GM12878 (cell line): ENCODE data around the gene XAB2. TPM values are rescaled to one million over a fixed set of nuclear protein-coding genes. Genes with fewer than 3 reads are reported as not detected.

Experiments used
- ATAC-seq: fragments of 200-7000 bp; cut with Tn5 transposase; 3 replicates; pipeline ENCODE4 v1.9.1; 2020; ENCODE audit warnings: mild to moderate bottlenecking, moderate library complexity
- BruUV-seq: library from RNA; stranded (reverse); fragments of 400-500 nt; replicated peaks from 2 replicates; lab custom pipeline; 2021; lab: Mats Ljungman, UMichigan
- CTCF ChIA-PET: fragments of 300-600 bp; sonication (Branson Sonifier 250); formaldehyde crosslinking; extraction: SDS; loops from one replicate; lab custom pipeline; 2021; ENCODE audit warnings: inconsistent platforms; lab: Yijun Ruan, JAX
- POLR2A ChIA-PET: fragments of 350-600 bp; formaldehyde crosslinking; extraction: SDS; loops from one replicate; lab custom pipeline; 2021; ENCODE audit warnings: inconsistent platforms; lab: Charles Lee
- RAD21 ChIA-PET: fragments of 300-600 bp; sonication (Branson Sonifier 250); formaldehyde crosslinking; loops from one replicate; lab custom pipeline; 2023; ENCODE audit warnings: antibody characterized with exemption; ENCODE audit not compliant: unreplicated experiment; lab: Charles Lee
- SMC1A ChIA-PET: fragments of 300-600 bp; sonication (Branson Sonifier 250); formaldehyde crosslinking; loops from one replicate; lab custom pipeline; 2023; ENCODE audit not compliant: unreplicated experiment, uncharacterized antibody; lab: Charles Lee
- DNase-seq: peaks from one replicate; pipeline ENCODE4 v3.0.0-alpha.2; 2011; ENCODE audit warnings: low read depth, low spot score
- FAIRE-seq: peaks from 3 replicates; lab custom pipeline; 2011; peaks lifted over from hg19 to GRCh38; lab: Jason Lieb, UNC
- H2AFZ ChIP-seq: 2 replicates; pipeline ENCODE4 v1.6.0; 2011; ENCODE audit warnings: low read depth, low read length, control low read depth; ENCODE audit not compliant: control insufficient read depth
- H3K27ac ChIP-seq: 2 replicates; pipeline ENCODE4 v1.5.1; 2011; ENCODE audit warnings: control low read depth; ENCODE audit not compliant: control insufficient read depth, insufficient read depth
- H3K27me3 ChIP-seq, 2 experiments: replicated peaks in 1 of 2; 2 replicates each; pipeline versions ENCODE4 v1.6.0 to v1.6.1; 2011; ENCODE audit warnings: low read length in 1 of 2; ENCODE audit not compliant: control insufficient read depth in 2 of 2, insufficient read depth in 2 of 2
- H3K36me3 ChIP-seq, 2 experiments: 2 replicates each; pipeline ENCODE4 v1.5.1; 2011; ENCODE audit warnings: low read length in 1 of 2; ENCODE audit not compliant: control insufficient read depth in 2 of 2, insufficient read depth in 2 of 2
- H3K4me1 ChIP-seq: 2 replicates; pipeline ENCODE4 v1.6.1; 2011; ENCODE audit warnings: mild to moderate bottlenecking, low read length, moderate library complexity, mixed read lengths; ENCODE audit not compliant: control insufficient read depth, insufficient read depth
- H3K4me2 ChIP-seq: 2 replicates; pipeline ENCODE4 v1.6.0; 2011; ENCODE audit warnings: control low read depth; ENCODE audit not compliant: control insufficient read depth, insufficient read depth
- H3K4me3 ChIP-seq: fragments of 200-600 bp; sonication (generic); 2 replicates; pipeline ENCODE4 v1.5.1; 2016
- H3K79me2 ChIP-seq: 2 replicates; pipeline ENCODE4 v1.6.0; 2011; ENCODE audit warnings: low read length; ENCODE audit not compliant: control insufficient read depth, insufficient read depth
- H3K9ac ChIP-seq: 2 replicates; pipeline ENCODE4 v1.8.0; 2011; ENCODE audit warnings: low read length, control low read depth, mixed read lengths; ENCODE audit not compliant: control insufficient read depth, insufficient read depth
- H3K9me3 ChIP-seq: replicated peaks from 3 replicates; pipeline ENCODE4 v1.5.1; 2011; ENCODE audit warnings: mild to moderate bottlenecking, low read length; ENCODE audit not compliant: control insufficient read depth, insufficient read depth
- H4K20me1 ChIP-seq: 2 replicates; pipeline ENCODE4 v1.6.0; 2011; ENCODE audit not compliant: control insufficient read depth, insufficient read depth
- CBX3 ChIP-seq: fragments of 200-600 bp; sonication (generic); IDR thresholded peaks from 2 replicates; pipeline ENCODE4 v1.6.1; 2016; ENCODE audit warnings: low read depth, borderline replicate concordance
- CREB1 ChIP-seq: IDR thresholded peaks from 2 replicates; pipeline ENCODE4 v1.6.1; 2012; ENCODE audit warnings: low read depth, mild to moderate bottlenecking, inconsistent platforms
- DPF2 ChIP-seq: fragments of 450-650 bp; IDR thresholded peaks from 2 replicates; pipeline ENCODE4 v1.6.1; 2017; ENCODE audit warnings: mild to moderate bottlenecking
- FOXM1 ChIP-seq: IDR thresholded peaks from 2 replicates; pipeline ENCODE4 v1.6.1; 2012; ENCODE audit warnings: low read depth, mild to moderate bottlenecking, inconsistent platforms, low read length, moderate library complexity
- HSF1 ChIP-seq: fragments of 150-350 bp; IDR thresholded peaks from 2 replicates; pipeline ENCODE4 v1.6.1; 2014; ENCODE audit warnings: mild to moderate bottlenecking, low read depth, low read length
- MYB ChIP-seq: fragments of 150-350 bp; IDR thresholded peaks from 2 replicates; pipeline ENCODE4 v1.6.1; 2014; ENCODE audit warnings: mild to moderate bottlenecking, low read depth, low read length, borderline replicate concordance
- PKNOX1 ChIP-seq: fragments of 450-650 bp; IDR thresholded peaks from 2 replicates; pipeline ENCODE4 v1.6.1; 2016; ENCODE audit warnings: mild to moderate bottlenecking
- TCF12 ChIP-seq: IDR thresholded peaks from 2 replicates; pipeline ENCODE4 v1.6.1; 2011; ENCODE audit warnings: low read depth, mild to moderate bottlenecking, low read length
- WGBS: methylation state at CpG from one replicate; pipeline ENCODE4 v1.1.6; 2016; ENCODE audit warnings: low lambda C conversion rate; ENCODE audit not compliant: insufficient replicate concordance, insufficient coverage; ENCODE audit errors: missing lambda C conversion rate; 5-methylcytosine and 5-hydroxymethylcytosine counted together
- in situ Hi-C: fragments of 300-500 bp; cut with MboI; formaldehyde crosslinking; loops from 9 replicates; pipeline ENCODE4 v1.14.3; 2018; ENCODE audit warnings: mixed read lengths
- intact Hi-C: fragments of 100-400 bp; cut with micrococcal nuclease; formaldehyde crosslinking; loops from one replicate; pipeline ENCODE4 v1.14.2; 2022; ENCODE audit not compliant: unreplicated experiment
- microRNA-seq: library from miRNA; unstranded; fragments of <30 nt; microRNA quantifications from one replicate; pipeline ENCODE4, GENCODE V29; 2018
- polyA plus RNA-seq, 11 experiments: library from polyadenylated mRNA; depleted of rRNA in 4 of 11; unstranded in 6 of 11; stranded (reverse) in 5 of 11; fragments of >200 nt; fragmentation: Nextera tagmentation in 4 of 11; fragmentation: Illumina TruSeq in 1 of 11; extraction: Ambion mirVana in 4 of 11; extraction: Trizol in 1 of 11; gene quantifications; 1 replicate in 1 of 11; 2 replicates in 10 of 11; pipeline versions ENCODE4 v1.2.1 to v1.2.3, GENCODE V29; 2011 to 2016; ENCODE audit warnings: inconsistent platforms in 2 of 11, missing spikeins in 2 of 11, low read depth in 1 of 11
- small RNA-seq: library from RNA; depleted of rRNA; stranded (forward); fragments of <200 nt; gene quantifications from one replicate; pipeline ENCODE3, GENCODE V24; 2014
- total RNA-seq, 4 experiments: library from RNA; depleted of rRNA in 3 of 4; stranded (reverse); fragments of >200 nt in 3 of 4; fragmentation: Illumina TruSeq in 1 of 4; extraction: Trizol in 1 of 4; gene quantifications; 2 replicates each; pipeline versions ENCODE4 v1.2.1 to v1.2.3, GENCODE V29; 2013 to 2021

Gene XAB2
- total and polyA plus RNA-seq, 10 of the 15 experiments (the other 5 are each of a cell fraction or from before 2014, with no cell fraction given): 0.34 to 45.1 (median 18.8) TPM

GRCh38 chr19:7570761-7571160, 58.6 kb downstream of the XAB2 start:
- CTCF ChIA-PET: no interaction called here
- POLR2A ChIA-PET: no interaction called here
- BruUV-seq: no TSS peak

More at GRCh38 chr19:7570761-7571160, 58.6 kb downstream of the XAB2 start:
- no peak for DNase-seq
- FAIRE-seq: no peak
- Histone ChIP-seq H3K9me3 (no peaks in the 10 kb centered on the region), H3K4me2 (no peak overlapping the region), H3K9ac (no peak overlapping the region), H4K20me1 (no peaks in the 10 kb centered on the region), H3K36me3 (no peaks in the 10 kb centered on the region), H3K4me1 (no peaks in the 10 kb centered on the region), H3K79me2 (no peaks in the 10 kb centered on the region), H3K27me3 (no peaks in the 10 kb centered on the region), H3K27ac (no peak overlapping the region), H2AFZ (no peak overlapping the region), H3K4me3 (no peak overlapping the region)
- ChIA-PET RAD21 (interaction anchor here (0.7 kb wide), 1 partner anchor 124 kb away, joined by 3 read pairs; no protein-coding TSS in a partner anchor), SMC1A (interaction anchor here (1.0 kb wide), 1 partner anchor 229 kb away, joined by 4 read pairs; no protein-coding TSS in a partner anchor)
- no peak for TF ChIP-seq DPF2
- TF ChIP-seq CREB1: no peak
- TF ChIP-seq HSF1: no peak
- TF ChIP-seq CBX3: no peak
- no peak for TF ChIP-seq MYB
- TF ChIP-seq PKNOX1: no peak
- TF ChIP-seq FOXM1: no peak
- no peak for TF ChIP-seq TCF12
- ATAC-seq: no peak
- in situ Hi-C loops: no loop called here
- WGBS: 62% methylated on average over 5 of the region's 5 CpGs
- intact Hi-C loops: no loop called here

Small RNAs within 50 kb of the gene (microRNA-seq; reads per million reads assigned to microRNA genes)
- not detected for gene MIR6792

Small RNAs within 50 kb of the gene (small RNA-seq; reads per million reads assigned to genes)
- not detected for gene MIR6792

Other genes with a start within 250 kb of the XAB2 start
Only the 7 nearest of the 17 such genes appear.
- gene CAMSAP3, start 33.7 kb downstream of the XAB2 start, total RNA-seq (2014; rRNA removed): 1.1 and 1.9 TPM in 2 replicates
- gene CAMSAP3, start 33.7 kb downstream of the XAB2 start, total RNA-seq (2014; rRNA removed; fragmentation: Illumina TruSeq; extraction: Trizol): 0.64 and 0.72 TPM in 2 replicates
- gene CAMSAP3, start 33.7 kb downstream of the XAB2 start, total RNA-seq (2021): 5.6 and 6.3 TPM in 2 replicates
- gene CAMSAP3, start 33.7 kb downstream of the XAB2 start, polyA plus RNA-seq (2011; rRNA removed): 0.23 and 0.72 TPM in 2 replicates
- gene CAMSAP3, start 33.7 kb downstream of the XAB2 start, polyA plus RNA-seq (2014; fragmentation: Illumina TruSeq; extraction: Trizol): 0.75 and 3.3 TPM in 2 replicates
- gene CAMSAP3, start 33.7 kb downstream of the XAB2 start, polyA plus RNA-seq (2014; fragmentation: Nextera tagmentation; extraction: Ambion mirVana): under 1 TPM; 0.03 to 0.22 TPM
- gene CAMSAP3, start 33.7 kb downstream of the XAB2 start, polyA plus RNA-seq (2014; rRNA removed): 1.9 and 3.9 TPM in 2 replicates
- under 1 TPM; 0.37 to 0.47 TPM for gene CAMSAP3, start 33.7 kb downstream of the XAB2 start, polyA plus RNA-seq (2016; fragmentation: Nextera tagmentation; extraction: Ambion mirVana)
- 47.0 and 60.8 TPM in 2 replicates for gene PET100, start 248 bp upstream of the XAB2 start, total RNA-seq (2014; rRNA removed)
- 90.7 and 92.9 TPM in 2 replicates for gene PET100, start 248 bp upstream of the XAB2 start, total RNA-seq (2014; rRNA removed; fragmentation: Illumina TruSeq; extraction: Trizol)
- 156 and 159 TPM in 2 replicates for gene PET100, start 248 bp upstream of the XAB2 start, total RNA-seq (2021)
- gene PET100, start 248 bp upstream of the XAB2 start, polyA plus RNA-seq (2011; rRNA removed): 73.8 and 108 TPM in 2 replicates
- 47.3 and 85.6 TPM in 2 replicates for gene PET100, start 248 bp upstream of the XAB2 start, polyA plus RNA-seq (2014; fragmentation: Illumina TruSeq; extraction: Trizol)
- 100 to 1,000 TPM; 353 to 462 TPM for gene PET100, start 248 bp upstream of the XAB2 start, polyA plus RNA-seq (2014; fragmentation: Nextera tagmentation; extraction: Ambion mirVana)
- gene PET100, start 248 bp upstream of the XAB2 start, polyA plus RNA-seq (2014; rRNA removed): 66.0 and 79.5 TPM in 2 replicates
- gene PET100, start 248 bp upstream of the XAB2 start, polyA plus RNA-seq (2016; fragmentation: Nextera tagmentation; extraction: Ambion mirVana): 100 to 1,000 TPM; 332 to 386 TPM
- not detected in 2 replicates for gene PCP2, start 4.2 kb upstream of the XAB2 start, total RNA-seq (2014; rRNA removed)
- gene PCP2, start 4.2 kb upstream of the XAB2 start, total RNA-seq (2014; rRNA removed; fragmentation: Illumina TruSeq; extraction: Trizol): 0.31 TPM in 1 of 2 replicates, not detected in the other
- gene PCP2, start 4.2 kb upstream of the XAB2 start, total RNA-seq (2021): 0.27 and 0.62 TPM in 2 replicates
- 0.19 TPM in 1 of 2 replicates, not detected in the other for gene PCP2, start 4.2 kb upstream of the XAB2 start, polyA plus RNA-seq (2011; rRNA removed)
- gene PCP2, start 4.2 kb upstream of the XAB2 start, polyA plus RNA-seq (2014; fragmentation: Illumina TruSeq; extraction: Trizol): 0.10 TPM in 1 of 2 replicates, not detected in the other
- not detected for gene PCP2, start 4.2 kb upstream of the XAB2 start, polyA plus RNA-seq (2014; fragmentation: Nextera tagmentation; extraction: Ambion mirVana)
- 0.15 and 0.31 TPM in 2 replicates for gene PCP2, start 4.2 kb upstream of the XAB2 start, polyA plus RNA-seq (2014; rRNA removed)
- not detected for gene PCP2, start 4.2 kb upstream of the XAB2 start, polyA plus RNA-seq (2016; fragmentation: Nextera tagmentation; extraction: Ambion mirVana)
- gene STXBP2, start 7.6 kb upstream of the XAB2 start, total RNA-seq (2014; rRNA removed): 38.9 and 48.5 TPM in 2 replicates
- 27.2 and 27.4 TPM in 2 replicates for gene STXBP2, start 7.6 kb upstream of the XAB2 start, total RNA-seq (2014; rRNA removed; fragmentation: Illumina TruSeq; extraction: Trizol)
- gene STXBP2, start 7.6 kb upstream of the XAB2 start, total RNA-seq (2021): 106 and 111 TPM in 2 replicates
- gene STXBP2, start 7.6 kb upstream of the XAB2 start, polyA plus RNA-seq (2011; rRNA removed): 52.5 and 74.3 TPM in 2 replicates
- gene STXBP2, start 7.6 kb upstream of the XAB2 start, polyA plus RNA-seq (2014; fragmentation: Illumina TruSeq; extraction: Trizol): 23.3 and 43.9 TPM in 2 replicates
- gene STXBP2, start 7.6 kb upstream of the XAB2 start, polyA plus RNA-seq (2014; fragmentation: Nextera tagmentation; extraction: Ambion mirVana): 10 to 100 TPM in 1 of 2 experiments, 1 to 10 TPM in 1; 2.6 to 11.9 TPM
- 103 and 119 TPM in 2 replicates for gene STXBP2, start 7.6 kb upstream of the XAB2 start, polyA plus RNA-seq (2014; rRNA removed)
- 10 to 100 TPM; 95.3 to 96.5 TPM for gene STXBP2, start 7.6 kb upstream of the XAB2 start, polyA plus RNA-seq (2016; fragmentation: Nextera tagmentation; extraction: Ambion mirVana)
- gene RETN, start 39.5 kb upstream of the XAB2 start, total RNA-seq (2014; rRNA removed): not detected in 2 replicates
- not detected in 2 replicates for gene RETN, start 39.5 kb upstream of the XAB2 start, total RNA-seq (2014; rRNA removed; fragmentation: Illumina TruSeq; extraction: Trizol)
- gene RETN, start 39.5 kb upstream of the XAB2 start, total RNA-seq (2021): not detected in 2 replicates
- gene RETN, start 39.5 kb upstream of the XAB2 start, polyA plus RNA-seq (2011; rRNA removed): not detected in 2 replicates
- 0.26 TPM in 1 of 2 replicates, not detected in the other for gene RETN, start 39.5 kb upstream of the XAB2 start, polyA plus RNA-seq (2014; fragmentation: Illumina TruSeq; extraction: Trizol)
- gene RETN, start 39.5 kb upstream of the XAB2 start, polyA plus RNA-seq (2014; fragmentation: Nextera tagmentation; extraction: Ambion mirVana): not detected
- not detected in 2 replicates for gene RETN, start 39.5 kb upstream of the XAB2 start, polyA plus RNA-seq (2014; rRNA removed)
- not detected for gene RETN, start 39.5 kb upstream of the XAB2 start, polyA plus RNA-seq (2016; fragmentation: Nextera tagmentation; extraction: Ambion mirVana)
- 0.16 and 0.23 TPM in 2 replicates for gene MCEMP1, start 47.5 kb upstream of the XAB2 start, total RNA-seq (2014; rRNA removed)
- 0.13 TPM in 1 of 2 replicates, not detected in the other for gene MCEMP1, start 47.5 kb upstream of the XAB2 start, total RNA-seq (2014; rRNA removed; fragmentation: Illumina TruSeq; extraction: Trizol)
- gene MCEMP1, start 47.5 kb upstream of the XAB2 start, total RNA-seq (2021): 0.26 and 0.48 TPM in 2 replicates
- gene MCEMP1, start 47.5 kb upstream of the XAB2 start, polyA plus RNA-seq (2011; rRNA removed): 0.08 TPM in 1 of 2 replicates, not detected in the other
- 0.37 TPM in 1 of 2 replicates, not detected in the other for gene MCEMP1, start 47.5 kb upstream of the XAB2 start, polyA plus RNA-seq (2014; fragmentation: Illumina TruSeq; extraction: Trizol)
- gene MCEMP1, start 47.5 kb upstream of the XAB2 start, polyA plus RNA-seq (2014; fragmentation: Nextera tagmentation; extraction: Ambion mirVana): under 1 TPM; 0.26 to 0.55 TPM
- gene MCEMP1, start 47.5 kb upstream of the XAB2 start, polyA plus RNA-seq (2014; rRNA removed): 0.26 and 0.33 TPM in 2 replicates
- under 1 TPM in 1 of 2 experiments, not detected in 1; 0.09 TPM for gene MCEMP1, start 47.5 kb upstream of the XAB2 start, polyA plus RNA-seq (2016; fragmentation: Nextera tagmentation; extraction: Ambion mirVana)
- 139 and 157 TPM in 2 replicates for gene TRAPPC5, start 51.3 kb upstream of the XAB2 start, total RNA-seq (2014; rRNA removed)
- gene TRAPPC5, start 51.3 kb upstream of the XAB2 start, total RNA-seq (2014; rRNA removed; fragmentation: Illumina TruSeq; extraction: Trizol): 35.6 and 49.6 TPM in 2 replicates
- gene TRAPPC5, start 51.3 kb upstream of the XAB2 start, total RNA-seq (2021): 168 and 181 TPM in 2 replicates
- 20.7 and 58.1 TPM in 2 replicates for gene TRAPPC5, start 51.3 kb upstream of the XAB2 start, polyA plus RNA-seq (2011; rRNA removed)
- gene TRAPPC5, start 51.3 kb upstream of the XAB2 start, polyA plus RNA-seq (2014; fragmentation: Illumina TruSeq; extraction: Trizol): 0.78 and 7.1 TPM in 2 replicates
- 10 to 100 TPM in 1 of 2 experiments, 1 to 10 TPM in 1; 4.2 to 22.5 TPM for gene TRAPPC5, start 51.3 kb upstream of the XAB2 start, polyA plus RNA-seq (2014; fragmentation: Nextera tagmentation; extraction: Ambion mirVana)
- 120 and 182 TPM in 2 replicates for gene TRAPPC5, start 51.3 kb upstream of the XAB2 start, polyA plus RNA-seq (2014; rRNA removed)
- gene TRAPPC5, start 51.3 kb upstream of the XAB2 start, polyA plus RNA-seq (2016; fragmentation: Nextera tagmentation; extraction: Ambion mirVana): 100 to 1,000 TPM; 197 to 210 TPM